ENCODE measurements around the gene PCAT7.
"Not testable (repeated sequence)": the region's sequence is repeated elsewhere in the genome, so short reads cannot be mapped to it uniquely, and the experiment has no call there.

Gene PCAT7

GRCh38 chr9:94528886-94529285 is 26.0 kb upstream of the PCAT7 start:
- Histone ChIP-seq H3K9ac (ENCODE audit: low read length in 2 of 2) (no peak overlapping the region), H3K4me3 (ENCODE audit: low read length in 2 of 2) (no peak overlapping the region), H3K4me1 (ENCODE audit: control insufficient read depth, insufficient read depth, low read length) (no peaks in the 10 kb centered on the region), H3K36me3 (ENCODE audit: control insufficient read depth in 2 of 2, insufficient read depth in 2 of 2, low read length in 2 of 2) (no peaks in the 10 kb centered on the region), H3K27ac (ENCODE audit: low read length) (no peak overlapping the region), H3K9me3 (ENCODE audit: control insufficient read depth in 2 of 2, low read length in 2 of 2) (no peaks in the 10 kb centered on the region), H3K27me3 (ENCODE audit: control insufficient read depth in 1 of 2, insufficient read depth in 2 of 2, low read length in 2 of 2) (no peaks in the 10 kb centered on the region)

- Histone ChIP-seq H3K27ac (ENCODE audit: low read length) (no peak overlapping the region), H3K36me3 (ENCODE audit: control insufficient read depth in 2 of 2, insufficient read depth in 2 of 2, low read length in 2 of 2) (no peaks in the 10 kb centered on the region), H3K9me3 (ENCODE audit: control insufficient read depth in 2 of 2, low read length in 2 of 2) (no peaks in the 10 kb centered on the region), H3K4me3 (ENCODE audit: low read length in 2 of 2) (no peak overlapping the region), H3K9ac (ENCODE audit: low read length in 2 of 2) (no peak overlapping the region), H3K27me3 (ENCODE audit: control insufficient read depth in 1 of 2, insufficient read depth in 2 of 2, low read length in 2 of 2) (no peaks in the 10 kb centered on the region), H3K4me1 (ENCODE audit: control insufficient read depth, insufficient read depth, low read length) (no peaks in the 10 kb centered on the region)
These were observed 21.7 kb upstream of the PCAT7 start for GRCh38 chr9:94533155-94533554.

- H3K36me3 ChIP-seq (ENCODE audit: control insufficient read depth in 2 of 2, insufficient read depth in 2 of 2, low read length in 2 of 2): no peaks in the 10 kb centered on the region
- H3K27ac ChIP-seq (ENCODE audit: low read length): no peak overlapping the region
- H3K9ac ChIP-seq (ENCODE audit: low read length in 2 of 2): no peak overlapping the region
- no peak overlapping the region for H3K4me3 ChIP-seq (ENCODE audit: low read length in 2 of 2)
- H3K4me1 ChIP-seq (ENCODE audit: control insufficient read depth, insufficient read depth, low read length): no peaks in the 10 kb centered on the region
- H3K27me3 ChIP-seq (ENCODE audit: control insufficient read depth in 1 of 2, insufficient read depth in 2 of 2, low read length in 2 of 2): no peaks in the 10 kb centered on the region
- H3K9me3 ChIP-seq (ENCODE audit: control insufficient read depth in 2 of 2, low read length in 2 of 2): no peaks in the 10 kb centered on the region
These were observed 21.3 kb upstream of the PCAT7 start for GRCh38 chr9:94533601-94534000.

GRCh38 chr9:94534901-94535300 is 20.0 kb upstream of the PCAT7 start:
- Histone ChIP-seq H3K9me3 (ENCODE audit: control insufficient read depth in 2 of 2, low read length in 2 of 2) (no peaks in the 10 kb centered on the region), H3K9ac (ENCODE audit: low read length in 2 of 2) (no peak overlapping the region)

GRCh38 chr9:94538908-94539307 is 16.0 kb upstream of the PCAT7 start:
- Histone ChIP-seq H3K27ac (ENCODE audit: low read length) (no peak overlapping the region), H3K27me3 (ENCODE audit: control insufficient read depth in 1 of 2, insufficient read depth in 2 of 2, low read length in 2 of 2) (no peaks in the 10 kb centered on the region), H3K9me3 (ENCODE audit: control insufficient read depth in 2 of 2, low read length in 2 of 2) (no peaks in the 10 kb centered on the region), H3K36me3 (ENCODE audit: control insufficient read depth in 2 of 2, insufficient read depth in 2 of 2, low read length in 2 of 2) (no peaks in the 10 kb centered on the region), H3K4me1 (ENCODE audit: control insufficient read depth, insufficient read depth, low read length) (no peaks in the 10 kb centered on the region), H3K4me3 (ENCODE audit: low read length in 2 of 2) (no peak overlapping the region), H3K9ac (ENCODE audit: low read length in 2 of 2) (no peak overlapping the region)

More at GRCh38 chr9:94534901-94535300, 20.0 kb upstream of the PCAT7 start:
- Histone ChIP-seq H3K36me3 (ENCODE audit: control insufficient read depth in 2 of 2, insufficient read depth in 2 of 2, low read length in 2 of 2) (no peaks in the 10 kb centered on the region), H3K4me3 (ENCODE audit: low read length in 2 of 2) (no peak overlapping the region), H3K27me3 (ENCODE audit: control insufficient read depth in 1 of 2, insufficient read depth in 2 of 2, low read length in 2 of 2) (no peaks in the 10 kb centered on the region), H3K27ac (ENCODE audit: low read length) (no peak overlapping the region), H3K4me1 (ENCODE audit: control insufficient read depth, insufficient read depth, low read length) (no peaks in the 10 kb centered on the region)

GRCh38 chr9:94544335-94544734 is 10.5 kb upstream of the PCAT7 start:
- not testable (repeated sequence) for H3K27ac ChIP-seq (ENCODE audit: low read length); H3K9ac ChIP-seq (ENCODE audit: low read length in 2 of 2); H3K4me1 ChIP-seq (ENCODE audit: control insufficient read depth, insufficient read depth, low read length); H3K36me3 ChIP-seq (ENCODE audit: control insufficient read depth in 2 of 2, insufficient read depth in 2 of 2, low read length in 2 of 2); H3K4me3 ChIP-seq (ENCODE audit: low read length in 2 of 2); H3K9me3 ChIP-seq (ENCODE audit: control insufficient read depth in 2 of 2, low read length in 2 of 2); H3K27me3 ChIP-seq (ENCODE audit: control insufficient read depth in 1 of 2, insufficient read depth in 2 of 2, low read length in 2 of 2)

GRCh38 chr9:94545940-94546339 is 8.9 kb upstream of the PCAT7 start:
- Histone ChIP-seq H3K4me3 (ENCODE audit: low read length in 2 of 2) (no peak overlapping the region), H3K36me3 (ENCODE audit: control insufficient read depth in 2 of 2, insufficient read depth in 2 of 2, low read length in 2 of 2) (no peaks in the 10 kb centered on the region), H3K27ac (ENCODE audit: low read length) (no peak overlapping the region), H3K27me3 (ENCODE audit: control insufficient read depth in 1 of 2, insufficient read depth in 2 of 2, low read length in 2 of 2) (no peaks in the 10 kb centered on the region), H3K9me3 (ENCODE audit: control insufficient read depth in 2 of 2, low read length in 2 of 2) (no peaks in the 10 kb centered on the region), H3K4me1 (ENCODE audit: control insufficient read depth, insufficient read depth, low read length) (no peaks in the 10 kb centered on the region), H3K9ac (ENCODE audit: low read length in 2 of 2) (no peak overlapping the region)

- no peaks in the 10 kb centered on the region for H3K36me3 ChIP-seq (ENCODE audit: control insufficient read depth in 2 of 2, insufficient read depth in 2 of 2, low read length in 2 of 2)
- no peak overlapping the region for H3K4me3 ChIP-seq (ENCODE audit: low read length in 2 of 2)
- H3K27ac ChIP-seq (ENCODE audit: low read length): no peak overlapping the region
- no peaks in the 10 kb centered on the region for H3K9me3 ChIP-seq (ENCODE audit: control insufficient read depth in 2 of 2, low read length in 2 of 2)
- H3K9ac ChIP-seq (ENCODE audit: low read length in 2 of 2): no peak overlapping the region
- H3K4me1 ChIP-seq (ENCODE audit: control insufficient read depth, insufficient read depth, low read length): no peaks in the 10 kb centered on the region
- no peaks in the 10 kb centered on the region for H3K27me3 ChIP-seq (ENCODE audit: control insufficient read depth in 1 of 2, insufficient read depth in 2 of 2, low read length in 2 of 2)
These were observed 1.6 kb upstream of the PCAT7 start for GRCh38 chr9:94553029-94553938.

GRCh38 chr9:94554078-94554438 is 825 bp upstream of the PCAT7 start:
- Histone ChIP-seq H3K9ac (ENCODE audit: low read length in 2 of 2) (no peak overlapping the region), H3K4me3 (ENCODE audit: low read length in 2 of 2) (no peak overlapping the region), H3K27ac (ENCODE audit: low read length) (no peak overlapping the region), H3K27me3 (ENCODE audit: control insufficient read depth in 1 of 2, insufficient read depth in 2 of 2, low read length in 2 of 2) (no peaks in the 10 kb centered on the region), H3K36me3 (ENCODE audit: control insufficient read depth in 2 of 2, insufficient read depth in 2 of 2, low read length in 2 of 2) (no peaks in the 10 kb centered on the region), H3K9me3 (ENCODE audit: control insufficient read depth in 2 of 2, low read length in 2 of 2) (no peaks in the 10 kb centered on the region), H3K4me1 (ENCODE audit: control insufficient read depth, insufficient read depth, low read length) (no peaks in the 10 kb centered on the region)

- no peak overlapping the region for H3K27ac ChIP-seq (ENCODE audit: low read length)
- no peaks in the 10 kb centered on the region for H3K9me3 ChIP-seq (ENCODE audit: control insufficient read depth in 2 of 2, low read length in 2 of 2)
- no peaks in the 10 kb centered on the region for H3K27me3 ChIP-seq (ENCODE audit: control insufficient read depth in 1 of 2, insufficient read depth in 2 of 2, low read length in 2 of 2)
- no peak overlapping the region for H3K4me3 ChIP-seq (ENCODE audit: low read length in 2 of 2)
- H3K36me3 ChIP-seq (ENCODE audit: control insufficient read depth in 2 of 2, insufficient read depth in 2 of 2, low read length in 2 of 2): no peaks in the 10 kb centered on the region
- no peak overlapping the region for H3K9ac ChIP-seq (ENCODE audit: low read length in 2 of 2)
- no peaks in the 10 kb centered on the region for H3K4me1 ChIP-seq (ENCODE audit: control insufficient read depth, insufficient read depth, low read length)
These were observed 2.5 kb downstream of the PCAT7 start for GRCh38 chr9:94557376-94557775.

GRCh38 chr9:94560237-94560636 is 5.4 kb downstream of the PCAT7 start:
- H3K9ac ChIP-seq (ENCODE audit: low read length in 2 of 2): no peak overlapping the region
- H3K9me3 ChIP-seq (ENCODE audit: control insufficient read depth in 2 of 2, low read length in 2 of 2): no peaks in the 10 kb centered on the region
- no peak overlapping the region for H3K4me3 ChIP-seq (ENCODE audit: low read length in 2 of 2)
- H3K4me1 ChIP-seq (ENCODE audit: control insufficient read depth, insufficient read depth, low read length): no peaks in the 10 kb centered on the region
- no peaks in the 10 kb centered on the region for H3K36me3 ChIP-seq (ENCODE audit: control insufficient read depth in 2 of 2, insufficient read depth in 2 of 2, low read length in 2 of 2)
- no peak overlapping the region for H3K27ac ChIP-seq (ENCODE audit: low read length)
- H3K27me3 ChIP-seq (ENCODE audit: control insufficient read depth in 1 of 2, insufficient read depth in 2 of 2, low read length in 2 of 2): no peaks in the 10 kb centered on the region

Data from stomach smooth muscle (tissue), 2 donors.